Activated naive CD4-positive, alpha-beta T cell (primary cell): ENCODE measurements around the gene IQGAP2.

Source experiments
- DNase-seq, 4 experiments: peaks; one replicate each; lab custom pipeline; 2025; lab: John Stamatoyannopoulos, UW

IQGAP2 gene

GRCh38 chr5:76383126-76383832 lies 19.8 kb upstream of the IQGAP2 start:
- no peak for DNase-seq

- DNase-seq = no peak
Observed at GRCh38 chr5:76384189-76384588, 18.9 kb upstream of the IQGAP2 start.

GRCh38 chr5:76384705-76385104 lies 18.4 kb upstream of the IQGAP2 start:
- DNase-seq = no peak

GRCh38 chr5:76385540-76385939 lies 17.5 kb upstream of the IQGAP2 start:
- no peak for DNase-seq

- DNase-seq = no peak
Observed at GRCh38 chr5:76386360-76386759, 16.7 kb upstream of the IQGAP2 start.

- no peak for DNase-seq
Observed at GRCh38 chr5:76388236-76388635, 14.8 kb upstream of the IQGAP2 start.

GRCh38 chr5:76388791-76389512 lies 14.1 kb upstream of the IQGAP2 start:
- DNase-seq = no peak

GRCh38 chr5:76389513-76390154 lies 13.5 kb upstream of the IQGAP2 start:
- DNase-seq = no peak

GRCh38 chr5:76391014-76391413 lies 12.1 kb upstream of the IQGAP2 start:
- DNase-seq = peak in 1 of 4 experiments; percentile 6

- DNase-seq = peak in 1 of 4 experiments; percentile 5
Observed at GRCh38 chr5:76393035-76393680, 9.9 kb upstream of the IQGAP2 start.

GRCh38 chr5:76397200-76397599 lies 5.9 kb upstream of the IQGAP2 start:
- no peak for DNase-seq

- DNase-seq = no peak
Observed at GRCh38 chr5:76399268-76399667, 3.8 kb upstream of the IQGAP2 start.

- no peak for DNase-seq
Observed at GRCh38 chr5:76400466-76400865, 2.6 kb upstream of the IQGAP2 start.

- no peak for DNase-seq
Observed at GRCh38 chr5:76401801-76402250, 1.3 kb upstream of the IQGAP2 start.

- DNase-seq = peak; percentile 13 to 68 (median 32)
Observed at GRCh38 chr5:76402251-76402885, 717 bp upstream of the IQGAP2 start.

GRCh38 chr5:76403766-76404222 lies 709 bp downstream of the IQGAP2 start:
- peak; percentile 50 to 59 (median 56) for DNase-seq

GRCh38 chr5:76404223-76405211 lies 1.4 kb downstream of the IQGAP2 start:
- peak; percentile 18 to 37 (median 32) for DNase-seq

GRCh38 chr5:76406014-76406413 lies 2.9 kb downstream of the IQGAP2 start:
- DNase-seq = no peak

GRCh38 chr5:76406673-76407072 lies 3.6 kb downstream of the IQGAP2 start:
- no peak for DNase-seq

- DNase-seq = no peak
Observed at GRCh38 chr5:76408104-76408654, 5.1 kb downstream of the IQGAP2 start.
